Suprapubic skin (tissue), 4 donors: ENCODE data around the gene STX1A. TPM values are rescaled to one million over a fixed set of nuclear protein-coding genes. Genes with fewer than 3 reads are reported as not detected.
A peak's percentile ranks its signal among the peaks of the same experiment; 100 is the strongest.
"Not testable (repeated sequence)": the region's sequence is repeated elsewhere in the genome, so short reads cannot be mapped to it uniquely, and the experiment has no call there.

ENCODE experiments used
- DNase-seq, 2 donors: peaks; one replicate each; pipeline ENCODE4 v3.0.0-alpha.2; 2019; ENCODE audit warnings: low spot score in 2 of 2
- H3K27ac ChIP-seq: fragments of 200-600 bp; sonication (generic); one replicate; pipeline ENCODE4 v1.5.1; 2019
- H3K27me3 ChIP-seq: fragments of 200-600 bp; sonication (generic); one replicate; pipeline ENCODE4 v1.5.1; 2019
- H3K36me3 ChIP-seq: fragments of 200-600 bp; sonication (generic); one replicate; pipeline ENCODE4 v1.5.1; 2019
- H3K4me1 ChIP-seq: fragments of 200-600 bp; sonication (generic); one replicate; pipeline ENCODE4 v1.5.1; 2019
- H3K4me3 ChIP-seq: fragments of 200-600 bp; sonication (generic); one replicate; pipeline ENCODE4 v1.5.1; 2019; ENCODE audit warnings: mild to moderate bottlenecking
- H3K9me3 ChIP-seq: fragments of 200-600 bp; sonication (generic); one replicate; pipeline ENCODE4 v1.5.1; 2019
- CTCF ChIP-seq, 2 donors: fragments of 200-600 bp in 1 of 2; fragments of 450-650 bp in 1 of 2; sonication (generic) in 1 of 2; IDR thresholded peaks; one replicate each; pipeline ENCODE4 v1.5.1; 2016 to 2019; ENCODE audit warnings: antibody characterized with exemption in 2 of 2, mild to moderate bottlenecking in 1 of 2, moderate library complexity in 1 of 2
- EP300 ChIP-seq: sonication (generic); formaldehyde crosslinking; IDR thresholded peaks from one replicate; pipeline ENCODE4 v1.6.1; 2017; ENCODE audit warnings: antibody characterized with exemption
- POLR2A ChIP-seq, 2 donors: fragments of 450-650 bp; IDR thresholded peaks; one replicate each; pipeline ENCODE4 v1.6.1; 2017; ENCODE audit warnings: antibody characterized with exemption in 2 of 2, mild to moderate bottlenecking in 2 of 2, moderate library complexity in 2 of 2
- POLR2AphosphoS5 ChIP-seq, 3 donors: sonication (generic); formaldehyde crosslinking; IDR thresholded peaks; one replicate each; pipeline ENCODE4 v1.6.1; 2017; ENCODE audit warnings: antibody characterized with exemption in 3 of 3
- WGBS: methylation state at CpG from one replicate; pipeline ENCODE4 v1.1.5; 2018; 5-methylcytosine and 5-hydroxymethylcytosine counted together
- total RNA-seq, 4 donors: library from RNA; depleted of rRNA; stranded (reverse); fragments of >200 nt; gene quantifications; one replicate each; pipeline ENCODE4 v1.1.0, GENCODE V29; 2016

STX1A gene
- total RNA-seq, 4 donors from 2014 or later, result 3.3 to 6.0 (median 4.3) TPM

GRCh38 chr7:73719806-73720169 lies 319 bp upstream of the STX1A start:
- Histone ChIP-seq H3K9me3 (no peaks in the 10 kb centered on the region), H3K27ac (no peak overlapping the region), H3K4me1 (peaks cover 31% of the 10 kb centered on the region), H3K4me3 (peak overlapping the region; percentile 88), H3K27me3 (no peaks in the 10 kb centered on the region), H3K36me3 (no peaks in the 10 kb centered on the region)
- DNase-seq, result no peak
- WGBS, result 9% methylated on average over 14 of the region's 16 CpGs
- TF ChIP-seq POLR2AphosphoS5 (IDR thresholded peaks at IDR 0.05) (no peak), EP300 (no peak)

GRCh38 chr7:73718438-73718881 lies 1.0 kb downstream of the STX1A start:
- H3K27me3 ChIP-seq, result no peaks in the 10 kb centered on the region
- H3K4me3 ChIP-seq, result peak overlapping the region; percentile 88
- H3K4me1 ChIP-seq, result peaks cover 31% of the 10 kb centered on the region
- H3K9me3 ChIP-seq, result no peaks in the 10 kb centered on the region
- 55% methylated on average over 7 of the region's 9 CpGs for WGBS
- no peak for DNase-seq
- no peak overlapping the region for H3K27ac ChIP-seq
- no peaks in the 10 kb centered on the region for H3K36me3 ChIP-seq
- no peak for TF ChIP-seq EP300

- 65% methylated on average over 10 of the region's 10 CpGs for WGBS
- Histone ChIP-seq H3K27me3 (no peaks in the 10 kb centered on the region), H3K4me3 (peak overlapping the region; percentile 88), H3K36me3 (no peaks in the 10 kb centered on the region), H3K9me3 (no peaks in the 10 kb centered on the region), H3K4me1 (peaks cover 31% of the 10 kb centered on the region), H3K27ac (no peak overlapping the region)
- no peak for DNase-seq
- TF ChIP-seq EP300 (no peak), POLR2A (IDR thresholded peaks at IDR 0.05) (no peak), CTCF (IDR thresholded peaks at IDR 0.05) (no peak), POLR2AphosphoS5 (IDR thresholded peaks at IDR 0.05) (no peak)
Measured at GRCh38 chr7:73717991-73718405, 1.5 kb downstream of the STX1A start.

- no peaks in the 10 kb centered on the region for H3K27me3 ChIP-seq
- H3K4me3 ChIP-seq, result no peak overlapping the region
- no peak overlapping the region for H3K27ac ChIP-seq
- WGBS, result 66% methylated on average over 12 of the region's 13 CpGs
- TF ChIP-seq POLR2A (IDR thresholded peaks at IDR 0.05), result no peak
- TF ChIP-seq POLR2AphosphoS5 (IDR thresholded peaks at IDR 0.05), result no peak
- TF ChIP-seq CTCF (IDR thresholded peaks at IDR 0.05), result no peak
- no peak for TF ChIP-seq EP300
- H3K9me3 ChIP-seq, result no peaks in the 10 kb centered on the region
- DNase-seq, result no peak
- no peaks in the 10 kb centered on the region for H3K36me3 ChIP-seq
- H3K4me1 ChIP-seq, result peaks cover 31% of the 10 kb centered on the region
Measured at GRCh38 chr7:73717025-73717807, 2.3 kb downstream of the STX1A start.

- Histone ChIP-seq H3K4me3 (no peak overlapping the region), H3K27me3 (no peaks in the 10 kb centered on the region), H3K27ac (no peak overlapping the region), H3K9me3 (no peaks in the 10 kb centered on the region), H3K4me1 (peaks cover 27% of the 10 kb centered on the region), H3K36me3 (no peaks in the 10 kb centered on the region)
- TF ChIP-seq CTCF (IDR thresholded peaks at IDR 0.05), result no peak
- TF ChIP-seq EP300, result no peak
- no peak for TF ChIP-seq POLR2AphosphoS5 (IDR thresholded peaks at IDR 0.05)
- TF ChIP-seq POLR2A (IDR thresholded peaks at IDR 0.05), result no peak
- no peak for DNase-seq
- WGBS, result 79% methylated on average over 4 of the region's 4 CpGs
Measured at GRCh38 chr7:73716318-73716890, 3.1 kb downstream of the STX1A start.

GRCh38 chr7:73715648-73716317 lies 3.7 kb downstream of the STX1A start:
- no peak for DNase-seq
- no peaks in the 10 kb centered on the region for H3K9me3 ChIP-seq
- no peak overlapping the region for H3K27ac ChIP-seq
- TF ChIP-seq CTCF (IDR thresholded peaks at IDR 0.05) (no peak), EP300 (no peak), POLR2A (IDR thresholded peaks at IDR 0.05) (no peak), POLR2AphosphoS5 (IDR thresholded peaks at IDR 0.05) (no peak)
- no peak overlapping the region for H3K4me3 ChIP-seq
- WGBS, result 65% methylated on average over 13 of the region's 16 CpGs
- H3K4me1 ChIP-seq, result peaks cover 25% of the 10 kb centered on the region
- H3K36me3 ChIP-seq, result no peaks in the 10 kb centered on the region
- no peaks in the 10 kb centered on the region for H3K27me3 ChIP-seq

GRCh38 chr7:73713319-73713718 lies 6.2 kb downstream of the STX1A start:
- H3K27ac ChIP-seq, DNase-seq, H3K27me3 ChIP-seq, H3K9me3 ChIP-seq, H3K36me3 ChIP-seq, H3K4me3 ChIP-seq: not testable (repeated sequence)
- 100% methylated on average over 6 of the region's 6 CpGs for WGBS
- H3K4me1 ChIP-seq, result peaks cover 10% of the 10 kb centered on the region
